DOHH2 (cell line): ENCODE results near the gene FBXL17.

Experiments used
- H3F3A ChIP-seq: fragments of 200-600 bp; sonication (generic), shearing (Covaris generic); 2 replicates; pipeline ENCODE4 v1.6.0; 2016; ENCODE audit warnings: antibody characterized with exemption, mild to moderate bottlenecking; ENCODE audit not compliant: control insufficient read depth, insufficient read depth
- H3K27ac ChIP-seq: fragments of 200-600 bp; sonication (generic); 2 replicates; pipeline ENCODE4 v1.5.1; 2014; ENCODE audit warnings: low read depth, mild to moderate bottlenecking, low read length, moderate library complexity
- H3K27me3 ChIP-seq: fragments of 200-600 bp; sonication (generic); 2 replicates; pipeline ENCODE4 v1.6.1; 2014; ENCODE audit warnings: mild to moderate bottlenecking, low read length, mixed read lengths; ENCODE audit not compliant: control insufficient read depth
- H3K36me3 ChIP-seq: fragments of 200-600 bp; sonication (generic); 2 replicates; pipeline ENCODE4 v1.6.1; 2014; ENCODE audit warnings: mild to moderate bottlenecking, low read length, moderate library complexity, mixed read lengths; ENCODE audit not compliant: control insufficient read depth
- H3K4me1 ChIP-seq: fragments of 200-600 bp; sonication (generic); 2 replicates; pipeline ENCODE4 v1.6.1; 2014; ENCODE audit warnings: mild to moderate bottlenecking, low read length, mixed read lengths; ENCODE audit not compliant: control insufficient read depth
- H3K4me2 ChIP-seq: fragments of 200-600 bp; sonication (generic); 2 replicates; pipeline ENCODE4 v1.6.0; 2014; ENCODE audit warnings: mild to moderate bottlenecking, low read length, moderate library complexity
- H3K4me3 ChIP-seq: fragments of 200-600 bp; sonication (generic); 2 replicates; pipeline ENCODE4 v1.5.1; 2014; ENCODE audit warnings: mild to moderate bottlenecking, low read length, mixed read lengths
- H3K79me2 ChIP-seq: fragments of 200-600 bp; sonication (generic); 2 replicates; pipeline ENCODE4 v1.6.1; 2014; ENCODE audit warnings: mild to moderate bottlenecking, low read length, mixed read lengths; ENCODE audit not compliant: control insufficient read depth
- H3K9me2 ChIP-seq: fragments of 200-600 bp; sonication (generic); replicated peaks from 2 replicates; pipeline ENCODE4 v1.6.1; 2014; ENCODE audit warnings: mild to moderate bottlenecking, low read length, mixed read lengths; ENCODE audit not compliant: control insufficient read depth
- H3K9me3 ChIP-seq: fragments of 200-600 bp; sonication (generic); 2 replicates; pipeline ENCODE4 v1.6.1; 2014; ENCODE audit warnings: antibody characterized with exemption, low read length, mixed read lengths; ENCODE audit not compliant: control insufficient read depth, insufficient read depth
- H4K20me1 ChIP-seq: fragments of 200-600 bp; sonication (generic); 2 replicates; pipeline ENCODE4 v1.6.0; 2014; ENCODE audit warnings: low read depth, mild to moderate bottlenecking, antibody characterized with exemption, low read length, moderate library complexity; ENCODE audit not compliant: control insufficient read depth, insufficient read depth
- CTCF ChIP-seq: fragments of 200-600 bp; sonication (generic); IDR thresholded peaks from one replicate; pipeline ENCODE4 v1.5.1; 2014; ENCODE audit warnings: antibody characterized with exemption, mild to moderate bottlenecking, low read depth, low read length; ENCODE audit not compliant: poor library complexity, severe bottlenecking
- EZH2phosphoT487 ChIP-seq: fragments of 200-600 bp; sonication (generic); IDR thresholded peaks from 2 replicates; pipeline ENCODE4 v1.6.1; 2017; ENCODE audit warnings: borderline replicate concordance, mild to moderate bottlenecking, antibody characterized with exemption, low read length, moderate library complexity, mixed read lengths

Gene FBXL17

GRCh38 chr5:107952450-107952849 lies 429.4 kb downstream of the FBXL17 start:
- H3K27me3 ChIP-seq, result no peaks in the 10 kb centered on the region
- H3K79me2 ChIP-seq, result no peaks in the 10 kb centered on the region
- H3K4me1 ChIP-seq, result no peaks in the 10 kb centered on the region
- H3K9me2 ChIP-seq, result no peaks in the 10 kb centered on the region
- H3K4me3 ChIP-seq, result no peak overlapping the region
- no peak overlapping the region for H3K4me2 ChIP-seq
- no peaks in the 10 kb centered on the region for H3F3A ChIP-seq
- no peaks in the 10 kb centered on the region for H3K9me3 ChIP-seq
- H3K36me3 ChIP-seq, result no peaks in the 10 kb centered on the region
- TF ChIP-seq CTCF (no peak), EZH2phosphoT487 (no peak)
- H4K20me1 ChIP-seq, result no peaks in the 10 kb centered on the region
- no peak overlapping the region for H3K27ac ChIP-seq

GRCh38 chr5:107951309-107951708 lies 430.6 kb downstream of the FBXL17 start:
- Histone ChIP-seq H3K27ac (no peak overlapping the region), H3F3A (no peaks in the 10 kb centered on the region), H3K4me1 (no peaks in the 10 kb centered on the region), H4K20me1 (no peaks in the 10 kb centered on the region), H3K79me2 (no peaks in the 10 kb centered on the region), H3K36me3 (no peaks in the 10 kb centered on the region), H3K9me2 (no peaks in the 10 kb centered on the region), H3K27me3 (no peaks in the 10 kb centered on the region), H3K4me2 (no peak overlapping the region), H3K4me3 (no peak overlapping the region), H3K9me3 (no peaks in the 10 kb centered on the region)
- no peak for TF ChIP-seq EZH2phosphoT487
- TF ChIP-seq CTCF, result no peak

- Histone ChIP-seq H3K4me1 (no peaks in the 10 kb centered on the region), H3F3A (no peaks in the 10 kb centered on the region), H4K20me1 (no peaks in the 10 kb centered on the region), H3K9me3 (no peaks in the 10 kb centered on the region), H3K27ac (no peak overlapping the region), H3K4me3 (no peak overlapping the region), H3K4me2 (no peak overlapping the region), H3K27me3 (no peaks in the 10 kb centered on the region), H3K79me2 (no peaks in the 10 kb centered on the region), H3K9me2 (no peaks in the 10 kb centered on the region), H3K36me3 (no peaks in the 10 kb centered on the region)
- TF ChIP-seq EZH2phosphoT487 (no peak), CTCF (no peak)
These were observed 431.1 kb downstream of the FBXL17 start for GRCh38 chr5:107950776-107951175.
